ENCODE results near the gene MYMK.

Gene MYMK

GRCh38 chr9:133471551-133472276 is 53.0 kb downstream of the MYMK start:
- TF ChIP-seq Cebpa-rat (IDR thresholded peaks at IDR 0.05) = no peak
- Histone ChIP-seq H4K20me1 (peaks cover 0 to 100% (median 30%) of the 10 kb centered on the region in 11 experiments; a peak in 18 of 22 replicates), H3K36me3 (peaks cover 0 to 79% (median 52%) of the 10 kb centered on the region in 11 experiments; a peak in 20 of 22 replicates), H3K4me2 (no peak overlapping the region), H3K9ac (no peak overlapping the region), H3K27me3 (no peaks in the 10 kb centered on the region), H3K4me3 (no peak overlapping the region), H3K9me3 (replicated peaks in 1 of 11) (no peaks in the 10 kb centered on the region), H3K27ac (no peak overlapping the region), H3K4me1 (peaks cover 20 to 53% (median 33%) of the 10 kb centered on the region in 10 experiments)

GRCh38 chr9:133470988-133471387 is 53.8 kb downstream of the MYMK start:
- H3K9me3 ChIP-seq (replicated peaks in 1 of 11) = no peaks in the 10 kb centered on the region
- no peak overlapping the region for H3K27ac ChIP-seq
- H3K27me3 ChIP-seq = no peaks in the 10 kb centered on the region
- H3K4me3 ChIP-seq = no peak overlapping the region
- peaks cover 0 to 93% (median 30%) of the 10 kb centered on the region in 11 experiments; a peak in 17 of 22 replicates for H4K20me1 ChIP-seq
- peaks cover 16 to 46% (median 27%) of the 10 kb centered on the region in 10 experiments for H3K4me1 ChIP-seq
- no peak overlapping the region for H3K4me2 ChIP-seq
- peaks cover 0 to 72% (median 45%) of the 10 kb centered on the region in 11 experiments; a peak in 21 of 22 replicates for H3K36me3 ChIP-seq
- no peak for TF ChIP-seq Cebpa-rat (IDR thresholded peaks at IDR 0.05)
- H3K9ac ChIP-seq = 0 out of 22 replicates have a peak overlapping the region, but pooled peaks of 1 of the 11 experiments have one; percentile 5

GRCh38 chr9:133470427-133470924 is 54.3 kb downstream of the MYMK start:
- Histone ChIP-seq H3K4me1 (peaks cover 16 to 41% (median 23%) of the 10 kb centered on the region in 10 experiments), H3K27me3 (no peaks in the 10 kb centered on the region), H4K20me1 (peaks cover 0 to 91% (median 25%) of the 10 kb centered on the region in 11 experiments; a peak in 18 of 22 replicates), H3K4me3 (no peak overlapping the region), H3K27ac (no peak overlapping the region), H3K9me3 (replicated peaks in 1 of 11) (no peaks in the 10 kb centered on the region), H3K4me2 (no peak overlapping the region), H3K36me3 (peaks cover 0 to 67% (median 39%) of the 10 kb centered on the region in 11 experiments; a peak in 21 of 22 replicates), H3K9ac (0 out of 22 replicates have a peak overlapping the region, but pooled peaks of 1 of the 11 experiments have one; percentile 5)
- no peak for TF ChIP-seq Cebpa-rat (IDR thresholded peaks at IDR 0.05)

DNA sequence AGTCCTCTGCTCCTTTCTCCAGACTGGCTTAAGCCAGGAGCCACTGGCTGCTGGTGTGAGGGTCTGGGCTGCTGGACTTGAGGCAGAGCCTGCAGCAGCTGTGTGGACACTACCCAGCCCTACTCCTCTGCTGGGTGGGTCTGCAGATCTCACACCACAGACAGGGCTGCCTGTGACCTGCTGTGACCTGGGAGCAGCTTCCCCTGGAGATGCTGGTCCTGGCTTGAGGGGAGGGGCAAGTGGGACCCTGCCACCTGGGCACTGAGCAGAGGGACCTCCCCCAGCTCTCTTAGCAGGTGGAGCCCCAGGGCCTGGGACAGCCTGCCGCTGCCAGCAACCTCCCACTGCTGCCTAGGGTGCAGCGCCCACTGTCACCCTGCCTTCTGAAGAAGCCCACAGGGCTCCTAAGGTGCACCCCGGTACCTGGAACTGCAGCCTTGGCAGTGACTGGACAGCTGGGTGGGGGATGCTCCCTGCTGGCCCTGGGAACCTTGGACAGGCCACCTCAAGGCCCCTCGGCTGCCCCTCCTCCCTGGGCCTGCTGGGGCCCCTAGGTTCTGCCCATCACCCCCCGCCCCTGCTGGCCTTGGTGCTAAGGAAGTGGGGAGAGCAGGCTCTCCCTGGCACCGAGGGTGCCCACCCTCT is 55.9 kb downstream of the MYMK start:
- Histone ChIP-seq H3K27me3 (no peaks in the 10 kb centered on the region), H3K4me3 (no peak overlapping the region), H3K9ac (0 out of 22 replicates have a peak overlapping the region, but pooled peaks of 2 of the 11 experiments have one; percentile 1 to 13), H3K4me1 (peaks cover 3 to 30% (median 18%) of the 10 kb centered on the region in 10 experiments), H3K4me2 (no peak overlapping the region), H4K20me1 (peaks cover 0 to 91% (median 22%) of the 10 kb centered on the region in 11 experiments; a peak in 20 of 22 replicates), H3K27ac (no peak overlapping the region), H3K9me3 (replicated peaks in 1 of 11) (no peaks in the 10 kb centered on the region), H3K36me3 (peaks cover 0 to 59% (median 31%) of the 10 kb centered on the region in 11 experiments; a peak in 21 of 22 replicates)
- no peak for TF ChIP-seq Cebpa-rat (IDR thresholded peaks at IDR 0.05)

DNA sequence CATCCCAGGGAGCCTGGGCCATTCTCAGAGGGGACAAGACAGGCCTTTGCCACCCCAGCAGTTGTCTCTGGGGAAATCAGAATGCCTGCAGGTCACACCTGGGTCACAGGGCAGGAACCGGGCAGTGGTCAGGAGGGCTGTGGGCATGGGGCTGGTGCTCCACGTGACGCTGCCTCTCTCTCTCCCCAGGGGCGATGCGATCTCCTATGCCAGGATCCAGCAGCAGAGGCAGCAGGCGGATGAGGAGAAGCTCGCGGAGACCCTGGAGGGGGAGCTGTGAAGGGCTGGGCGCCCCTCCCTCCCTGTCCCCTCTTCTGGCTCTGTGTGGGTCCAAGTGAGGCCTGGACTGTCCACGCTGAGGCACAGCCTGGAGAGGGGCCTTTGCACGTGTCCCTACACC is 56.4 kb downstream of the MYMK start:
- peaks cover 0 to 59% (median 26%) of the 10 kb centered on the region in 11 experiments; a peak in 20 of 22 replicates for H3K36me3 ChIP-seq
- H3K27me3 ChIP-seq = no peaks in the 10 kb centered on the region
- H3K27ac ChIP-seq = no peak overlapping the region
- no peak for TF ChIP-seq Cebpa-rat (IDR thresholded peaks at IDR 0.05)
- no peak overlapping the region for H3K4me3 ChIP-seq
- peaks cover 0 to 91% (median 26%) of the 10 kb centered on the region in 11 experiments; a peak in 20 of 22 replicates for H4K20me1 ChIP-seq
- H3K4me2 ChIP-seq = no peak overlapping the region
- H3K4me1 ChIP-seq = peaks cover 0 to 26% (median 18%) of the 10 kb centered on the region in 10 experiments; a peak in 17 of 20 replicates
- H3K9ac ChIP-seq = peak overlapping the region in 1 of 11 experiments; percentile 13; a peak in 1 of 22 replicates
- no peaks in the 10 kb centered on the region for H3K9me3 ChIP-seq (replicated peaks in 1 of 11)

- Histone ChIP-seq H4K20me1 (peaks cover 0 to 91% (median 34%) of the 10 kb centered on the region in 11 experiments; a peak in 18 of 22 replicates), H3K4me2 (no peak overlapping the region), H3K4me1 (peaks cover 7 to 38% (median 30%) of the 10 kb centered on the region in 10 experiments), H3K9me3 (replicated peaks in 1 of 11) (no peaks in the 10 kb centered on the region), H3K9ac (no peak overlapping the region), H3K36me3 (peaks cover 0 to 46% (median 15%) of the 10 kb centered on the region in 11 experiments; a peak in 15 of 22 replicates), H3K27ac (no peak overlapping the region), H3K4me3 (no peak overlapping the region), H3K27me3 (no peaks in the 10 kb centered on the region)
- no peak for TF ChIP-seq Cebpa-rat (IDR thresholded peaks at IDR 0.05)
These were observed 57.7 kb downstream of the MYMK start for GRCh38 chr9:133467101-133467500.

DNA sequence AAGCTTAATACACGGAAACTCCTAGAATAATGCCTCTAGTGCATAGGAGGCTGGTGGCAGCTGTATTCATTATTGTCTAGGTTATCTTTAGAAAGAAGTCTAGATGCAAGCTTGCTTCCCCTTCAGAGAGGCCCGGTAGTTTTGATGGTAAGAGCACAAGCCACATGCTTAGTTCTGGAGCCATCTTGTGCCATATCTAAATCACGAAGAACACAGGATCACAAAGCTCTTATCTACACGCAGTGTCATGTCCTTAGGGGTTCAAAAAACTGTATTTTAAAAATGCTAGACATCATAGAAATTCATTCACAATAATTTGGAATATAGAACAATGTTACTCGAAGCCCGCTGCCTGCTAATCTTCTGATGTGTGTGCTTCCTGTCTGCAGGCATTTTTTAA is 58.8 kb downstream of the MYMK start:
- Histone ChIP-seq H3K4me2 (no peak overlapping the region), H3K36me3 (peaks cover 0 to 35% (median 8%) of the 10 kb centered on the region in 11 experiments; a peak in 11 of 22 replicates), H4K20me1 (peaks cover 0 to 91% (median 44%) of the 10 kb centered on the region in 11 experiments; a peak in 17 of 22 replicates), H3K4me1 (peaks cover 15 to 49% (median 40%) of the 10 kb centered on the region in 10 experiments), H3K4me3 (no peak overlapping the region), H3K9me3 (replicated peaks in 1 of 11) (no peaks in the 10 kb centered on the region), H3K9ac (no peak overlapping the region), H3K27me3 (no peaks in the 10 kb centered on the region), H3K27ac (no peak overlapping the region)
- TF ChIP-seq Cebpa-rat (IDR thresholded peaks at IDR 0.05) = no peak

GRCh38 chr9:133464638-133465037 is 60.1 kb downstream of the MYMK start:
- Histone ChIP-seq H3K27me3 (no peaks in the 10 kb centered on the region), H3K36me3 (peaks cover 0 to 32% (median 8%) of the 10 kb centered on the region in 11 experiments; a peak in 8 of 22 replicates), H3K9ac (peak overlapping the region in 2 of 11 experiments; percentile 4 to 14; a peak in 2 of 22 replicates), H3K4me3 (no peak overlapping the region), H3K4me1 (peaks cover 21 to 56% (median 46%) of the 10 kb centered on the region in 10 experiments), H3K4me2 (peak overlapping the region in 3 of 11 experiments; percentile 11 to 89 (median 88); a peak in 1 of 22 replicates), H3K27ac (no peak overlapping the region), H3K9me3 (replicated peaks in 1 of 11) (no peaks in the 10 kb centered on the region), H4K20me1 (peaks cover 0 to 84% (median 46%) of the 10 kb centered on the region in 11 experiments; a peak in 17 of 22 replicates)
- TF ChIP-seq Cebpa-rat (IDR thresholded peaks at IDR 0.05) = no peak

Measured in BLaER1 treated with 17β-estradiol and CSF1 and Interleukin-3, amounts not matched to agents 10 nM and 100 nM (cell line).